Body of pancreas (tissue), 4 donors: ENCODE results near the gene AIF1.

Experiments
- CTCF ChIP-seq, 7 experiments: fragments of 450-650 bp in 4 of 7; fragments of 200-600 bp in 3 of 7; sonication (generic) in 3 of 7; IDR thresholded peaks; one replicate each; pipeline ENCODE4 v1.5.1; 2016 to 2019; ENCODE audit warnings: antibody characterized with exemption in 7 of 7
- POLR2A ChIP-seq, 3 donors: fragments of 450-650 bp; IDR thresholded peaks; one replicate each; pipeline ENCODE4 v1.6.1; 2016; ENCODE audit warnings: antibody characterized with exemption in 3 of 3, mild to moderate bottlenecking in 2 of 3

- TF ChIP-seq POLR2A (IDR thresholded peaks at IDR 0.05) (no peak), CTCF (IDR thresholded peaks at IDR 0.05) (no peak)
These were observed 27.9 kb downstream of the AIF1 start for GRCh38 chr6:31642798-31643570.
